Mesendoderm (in vitro differentiated cells): ENCODE data around the gene HIP1.
A peak's percentile ranks its signal among the peaks of the same experiment; 100 is the strongest.

ENCODE experiments used
- DNase-seq: peaks from one replicate; pipeline ENCODE4 v3.0.0; 2013
- H2AK5ac ChIP-seq: 2 replicates; pipeline ENCODE4 v1.6.1; 2013; ENCODE audit warnings: low read length, inconsistent platforms
- H2BK120ac ChIP-seq: 2 replicates; pipeline ENCODE4 v1.6.1; 2013; ENCODE audit warnings: low read depth, mild to moderate bottlenecking, low read length, moderate library complexity, mixed read lengths
- H2BK15ac ChIP-seq: replicated peaks from 2 replicates; pipeline ENCODE4 v1.6.1; 2013; ENCODE audit warnings: low read depth, mild to moderate bottlenecking, moderate library complexity
- H2BK5ac ChIP-seq: 2 replicates; pipeline ENCODE4 v1.6.1; 2013; ENCODE audit warnings: low read length, inconsistent platforms
- H3K18ac ChIP-seq: 2 replicates; pipeline ENCODE4 v1.6.1; 2013; ENCODE audit warnings: mild to moderate bottlenecking, low read length, mixed read lengths
- H3K23ac ChIP-seq: one replicate; pipeline ENCODE4 v1.6.1; 2013; ENCODE audit warnings: low read length
- H3K27ac ChIP-seq: 2 replicates; pipeline ENCODE4 v1.5.1; 2013; ENCODE audit warnings: low read depth, mild to moderate bottlenecking, inconsistent platforms, low read length, moderate library complexity
- H3K27me3 ChIP-seq: 2 replicates; pipeline ENCODE4 v1.6.1; 2013; ENCODE audit warnings: low read length, control low read depth, mild to moderate bottlenecking, inconsistent platforms; ENCODE audit not compliant: insufficient read depth, poor library complexity
- H3K36me3 ChIP-seq: 2 replicates; pipeline ENCODE4 v1.6.1; 2013; ENCODE audit warnings: low read length, inconsistent platforms; ENCODE audit not compliant: control insufficient read depth, insufficient read depth
- H3K4ac ChIP-seq: one replicate; pipeline ENCODE4 v1.6.1; 2013; ENCODE audit warnings: low read depth, mild to moderate bottlenecking, low read length, moderate library complexity
- H3K4me1 ChIP-seq: 2 replicates; pipeline ENCODE4 v1.6.1; 2013; ENCODE audit warnings: low read depth, low read length, inconsistent platforms; ENCODE audit not compliant: control insufficient read depth
- H3K4me2 ChIP-seq: 2 replicates; pipeline ENCODE4 v1.6.1; 2013; ENCODE audit warnings: low read length
- H3K4me3 ChIP-seq: 2 replicates; pipeline ENCODE4 v1.5.1; 2013; ENCODE audit warnings: mild to moderate bottlenecking, low read length
- H3K56ac ChIP-seq: one replicate; pipeline ENCODE4 v1.6.1; 2013; ENCODE audit warnings: low read length
- H3K79me1 ChIP-seq: 2 replicates; pipeline ENCODE4 v1.6.1; 2013; ENCODE audit warnings: low read length, inconsistent platforms
- H3K79me2 ChIP-seq: 2 replicates; pipeline ENCODE4 v1.6.1; 2013; ENCODE audit warnings: mild to moderate bottlenecking, low read length; ENCODE audit not compliant: control insufficient read depth, insufficient read depth
- H3K9ac ChIP-seq: 2 replicates; pipeline ENCODE4 v1.6.1; 2013; ENCODE audit warnings: low read length, inconsistent platforms
- H4K5ac ChIP-seq: one replicate; pipeline ENCODE4 v1.6.1; 2013; ENCODE audit warnings: low read length
- H4K8ac ChIP-seq: one replicate; pipeline ENCODE4 v1.6.1; 2013; ENCODE audit warnings: low read depth, mild to moderate bottlenecking, control low read depth, low read length, moderate library complexity
- WGBS: extraction: QIAGEN DNeasy Blood & Tissue Kit; methylation state at CpG from one replicate; pipeline ENCODE4 v1.1.7; 2013; ENCODE audit warnings: low lambda C conversion rate, missing lambda C conversion rate; ENCODE audit not compliant: insufficient coverage; ENCODE audit errors: extremely low coverage; 5-methylcytosine and 5-hydroxymethylcytosine counted together

HIP1 gene

DNA sequence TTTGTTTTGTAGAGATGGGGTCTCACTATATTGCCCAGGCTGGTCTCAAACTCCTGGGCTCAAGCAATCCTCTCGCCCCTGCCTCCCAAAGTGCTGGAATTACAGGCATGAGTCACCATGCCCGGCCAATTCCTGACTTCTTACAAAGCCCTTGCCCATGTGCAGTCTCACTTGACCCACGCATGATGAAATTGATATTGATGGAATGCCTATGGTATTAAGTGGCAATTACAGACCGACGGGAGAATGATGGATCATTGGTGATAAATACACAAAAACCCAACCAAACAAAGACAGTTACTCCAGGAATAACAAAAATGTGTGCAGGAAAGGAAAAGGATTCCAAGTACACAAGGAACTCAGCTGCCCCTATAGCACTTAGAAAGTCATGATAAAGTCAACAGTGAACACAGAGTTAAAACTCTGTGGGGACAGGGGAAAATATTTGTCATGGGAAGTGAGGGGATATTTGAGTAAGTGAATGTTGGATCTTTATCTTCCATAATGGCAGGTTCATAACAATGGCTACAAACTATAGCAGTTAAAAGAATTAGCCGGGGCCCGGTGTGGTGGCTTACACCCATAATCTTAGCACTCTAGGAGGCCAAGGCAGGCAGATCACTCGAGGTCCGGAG is 21.6 kb downstream of the HIP1 start:
- H2BK5ac ChIP-seq = no peak overlapping the region
- H2BK15ac ChIP-seq = no peak overlapping the region
- H4K8ac ChIP-seq = no peak overlapping the region
- H2AK5ac ChIP-seq = no peak overlapping the region
- no peak overlapping the region for H4K5ac ChIP-seq
- no peak for DNase-seq
- no peak overlapping the region for H3K4me2 ChIP-seq
- no peaks in the 10 kb centered on the region for H3K27me3 ChIP-seq
- no peak overlapping the region for H2BK120ac ChIP-seq
- H3K36me3 ChIP-seq = no peaks in the 10 kb centered on the region
- no peak overlapping the region for H3K18ac ChIP-seq
- H3K79me1 ChIP-seq = no peaks in the 10 kb centered on the region
- no peak overlapping the region for H3K27ac ChIP-seq
- H3K9ac ChIP-seq = no peak overlapping the region
- no CpG with 5 or more reads among the region's 9 CpGs for WGBS
- no peaks in the 10 kb centered on the region for H3K79me2 ChIP-seq
- H3K23ac ChIP-seq = no peak overlapping the region
- H3K4ac ChIP-seq = no peak overlapping the region
- H3K56ac ChIP-seq = no peak overlapping the region
- H3K4me1 ChIP-seq = no peaks in the 10 kb centered on the region
- H3K4me3 ChIP-seq = no peak overlapping the region

- Histone ChIP-seq H3K4me3 (no peak overlapping the region), H4K8ac (no peak overlapping the region), H3K79me2 (no peaks in the 10 kb centered on the region), H3K79me1 (no peaks in the 10 kb centered on the region), H3K18ac (no peak overlapping the region), H2AK5ac (no peak overlapping the region), H3K23ac (no peak overlapping the region), H4K5ac (no peak overlapping the region), H3K4ac (no peak overlapping the region), H3K4me2 (no peak overlapping the region), H3K4me1 (no peaks in the 10 kb centered on the region), H2BK120ac (no peak overlapping the region), H3K27me3 (no peaks in the 10 kb centered on the region), H3K36me3 (no peaks in the 10 kb centered on the region), H2BK5ac (no peak overlapping the region), H3K56ac (no peak overlapping the region), H2BK15ac (no peak overlapping the region), H3K27ac (no peak overlapping the region), H3K9ac (no peak overlapping the region)
- no peak for DNase-seq
- no CpG with 5 or more reads among the region's 7 CpGs for WGBS
Observed at GRCh38 chr7:75715864-75716263, 22.9 kb downstream of the HIP1 start.

- H3K23ac ChIP-seq = no peak overlapping the region
- no peaks in the 10 kb centered on the region for H3K4me1 ChIP-seq
- no peaks in the 10 kb centered on the region for H3K27me3 ChIP-seq
- WGBS = no CpG with 5 or more reads among the region's 4 CpGs
- no peak overlapping the region for H3K27ac ChIP-seq
- H3K18ac ChIP-seq = no peak overlapping the region
- no peak overlapping the region for H3K4me3 ChIP-seq
- no peak overlapping the region for H3K4me2 ChIP-seq
- H2BK5ac ChIP-seq = no peak overlapping the region
- H3K79me1 ChIP-seq = no peaks in the 10 kb centered on the region
- no peak overlapping the region for H3K4ac ChIP-seq
- H2BK120ac ChIP-seq = no peak overlapping the region
- no peaks in the 10 kb centered on the region for H3K36me3 ChIP-seq
- no peak overlapping the region for H3K56ac ChIP-seq
- no peak for DNase-seq
- no peak overlapping the region for H2BK15ac ChIP-seq
- no peak overlapping the region for H2AK5ac ChIP-seq
- no peak overlapping the region for H3K9ac ChIP-seq
- no peaks in the 10 kb centered on the region for H3K79me2 ChIP-seq
- no peak overlapping the region for H4K5ac ChIP-seq
- no peak overlapping the region for H4K8ac ChIP-seq
Observed at GRCh38 chr7:75712517-75713361, 26.0 kb downstream of the HIP1 start.

GRCh38 chr7:75711656-75712514 is 26.9 kb downstream of the HIP1 start:
- Histone ChIP-seq H2AK5ac (no peak overlapping the region), H3K9ac (no peak overlapping the region), H4K5ac (no peak overlapping the region), H3K79me1 (no peaks in the 10 kb centered on the region), H3K4me3 (no peak overlapping the region), H3K23ac (no peak overlapping the region), H3K4ac (no peak overlapping the region), H3K27me3 (no peaks in the 10 kb centered on the region), H2BK5ac (no peak overlapping the region), H2BK15ac (no peak overlapping the region), H3K36me3 (no peaks in the 10 kb centered on the region), H3K4me2 (no peak overlapping the region), H3K27ac (no peak overlapping the region), H3K18ac (no peak overlapping the region), H3K4me1 (no peaks in the 10 kb centered on the region), H4K8ac (no peak overlapping the region), H3K79me2 (no peaks in the 10 kb centered on the region), H2BK120ac (no peak overlapping the region), H3K56ac (no peak overlapping the region)
- WGBS = no CpG with 5 or more reads among the region's 10 CpGs
- DNase-seq = peak; percentile 66

- no peak for DNase-seq
- H2BK120ac ChIP-seq = no peak overlapping the region
- H2BK5ac ChIP-seq = no peak overlapping the region
- no peak overlapping the region for H2AK5ac ChIP-seq
- no peaks in the 10 kb centered on the region for H3K79me2 ChIP-seq
- H3K4me2 ChIP-seq = no peak overlapping the region
- H3K9ac ChIP-seq = no peak overlapping the region
- no peak overlapping the region for H3K4me3 ChIP-seq
- H3K18ac ChIP-seq = no peak overlapping the region
- H4K5ac ChIP-seq = no peak overlapping the region
- H3K36me3 ChIP-seq = no peaks in the 10 kb centered on the region
- H2BK15ac ChIP-seq = no peak overlapping the region
- no peaks in the 10 kb centered on the region for H3K27me3 ChIP-seq
- H3K27ac ChIP-seq = no peak overlapping the region
- no peaks in the 10 kb centered on the region for H3K79me1 ChIP-seq
- no peak overlapping the region for H3K56ac ChIP-seq
- H4K8ac ChIP-seq = no peak overlapping the region
- no peak overlapping the region for H3K4ac ChIP-seq
- no peak overlapping the region for H3K23ac ChIP-seq
- no peaks in the 10 kb centered on the region for H3K4me1 ChIP-seq
Observed at GRCh38 chr7:75711076-75711475, 27.7 kb downstream of the HIP1 start.
